HFF-Myc (cell line): Measurements from ENCODE around the gene SCRN1.

ENCODE experiments used
- DNase-seq: peaks from one replicate; pipeline ENCODE4 v3.0.0-alpha.2; 2011; ENCODE audit warnings: low read depth; ENCODE audit errors: extremely low read depth
- H3K4me3 ChIP-seq: replicated peaks from 2 replicates; pipeline ENCODE4 v1.5.1; 2011; ENCODE audit warnings: low read depth, mild to moderate bottlenecking, control low read depth, low read length
- CTCF ChIP-seq: IDR thresholded peaks from 2 replicates; pipeline ENCODE4 v1.5.1; 2012; ENCODE audit warnings: mild to moderate bottlenecking, low read depth, low read length, control low read depth; ENCODE audit errors: missing control alignments

The SCRN1 gene

GRCh38 chr7:29991937-29992336 is 2.3 kb upstream of the SCRN1 start:
- no peak for TF ChIP-seq CTCF
- DNase-seq = no peak
- H3K4me3 ChIP-seq = no peak overlapping the region

GRCh38 chr7:29990931-29991330 is 1.3 kb upstream of the SCRN1 start:
- no peak for DNase-seq
- TF ChIP-seq CTCF = no peak
- H3K4me3 ChIP-seq = no peak overlapping the region

GRCh38 chr7:29988424-29989256 is 961 bp downstream of the SCRN1 start:
- peak overlapping the region; percentile 91 for H3K4me3 ChIP-seq
- TF ChIP-seq CTCF = no peak
- peak; percentile 77 for DNase-seq

DNA sequence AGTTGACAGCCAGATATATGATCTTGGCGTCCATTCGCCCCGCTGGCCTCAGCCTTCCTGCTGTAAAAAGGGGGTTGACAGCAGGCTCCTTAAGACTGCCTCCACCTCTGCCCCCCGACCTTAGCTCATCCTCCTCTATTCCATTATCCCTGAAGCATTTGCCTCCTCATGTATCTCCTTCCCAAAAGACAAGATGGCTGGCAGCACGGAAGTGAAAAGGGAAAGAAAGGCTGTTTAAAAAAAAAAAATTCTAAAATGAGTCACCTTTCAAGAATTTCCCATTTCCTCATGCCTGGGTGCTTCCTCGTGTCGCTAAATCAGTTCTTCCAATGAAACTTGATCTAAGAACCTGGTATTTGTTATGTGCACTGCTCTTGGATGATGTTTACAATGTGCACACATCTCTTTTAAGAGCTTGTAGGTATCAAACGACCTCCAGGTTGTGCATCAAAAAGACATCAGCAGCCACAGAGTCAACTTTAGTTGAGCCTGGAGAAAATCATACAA is 1.7 kb downstream of the SCRN1 start:
- no peak for TF ChIP-seq CTCF
- peak overlapping the region; percentile 91 for H3K4me3 ChIP-seq
- peak; percentile 88 for DNase-seq

- no peak for DNase-seq
- H3K4me3 ChIP-seq = peak overlapping the region; percentile 91
- TF ChIP-seq CTCF = no peak
Measured at GRCh38 chr7:29987083-29987482, 2.5 kb downstream of the SCRN1 start.

DNA sequence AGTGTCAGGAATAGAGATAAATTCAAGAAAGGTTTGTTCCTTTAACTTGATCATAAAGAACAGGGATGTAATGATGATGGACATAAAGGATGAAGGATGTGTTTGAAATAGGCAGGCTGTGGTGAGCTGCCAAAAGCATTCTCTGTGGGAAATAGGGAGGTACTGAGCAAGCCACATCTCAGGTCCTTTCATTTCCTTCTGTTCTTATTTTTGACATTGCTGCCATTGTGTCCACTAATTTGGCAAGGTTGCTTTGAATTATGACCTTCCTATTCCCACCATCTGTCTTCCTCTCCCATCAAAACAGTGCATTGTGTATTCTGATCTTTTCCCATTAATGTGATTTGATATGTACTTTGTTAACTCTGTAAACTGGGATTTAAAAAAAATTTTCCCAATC is 9.4 kb downstream of the SCRN1 start:
- no peak for TF ChIP-seq CTCF
- DNase-seq = no peak

More for the DNA sequence above, 9.4 kb downstream of the SCRN1 start:
- no peak overlapping the region for H3K4me3 ChIP-seq
